WTC11 (cell line): Measurements from ENCODE around the gene STAT6. TPM values are rescaled to one million over a fixed set of nuclear protein-coding genes. Genes with fewer than 3 reads are reported as not detected.

Source experiments
- ATAC-seq: fragments of 200-7000 bp; cut with Tn5 transposase; 2 replicates; pipeline ENCODE4 v1.10.0; 2021; ENCODE audit warnings: mild to moderate bottlenecking, moderate library complexity
- CTCF ChIA-PET: fragments of 300-600 bp; sonication (Branson Sonifier 250); formaldehyde crosslinking; loops from one replicate; lab custom pipeline; 2021; ENCODE audit warnings: antibody characterized with exemption; lab: Charles Lee
- POLR2A ChIA-PET: fragments of 350-600 bp; sonication (Branson Sonifier 250); formaldehyde crosslinking; loops from one replicate; lab custom pipeline; 2021; ENCODE audit warnings: antibody characterized with exemption; lab: Charles Lee
- DNase-seq: peaks from one replicate; pipeline ENCODE4 v3.0.0; 2021; ENCODE audit warnings: low spot score
- H3K27ac Mint-ChIP-seq: 2 replicates; pipeline ENCODE4 v1.8.0; 2021; ENCODE audit warnings: mixed read lengths
- H3K27me3 Mint-ChIP-seq: 2 replicates; pipeline ENCODE4 v1.8.0; 2021; ENCODE audit warnings: low read depth, mild to moderate bottlenecking, moderate library complexity, mixed read lengths
- H3K36me3 Mint-ChIP-seq: 2 replicates; pipeline ENCODE4 v1.8.0; 2021; ENCODE audit warnings: mixed read lengths
- H3K4me1 Mint-ChIP-seq: 2 replicates; pipeline ENCODE4 v1.8.0; 2022; ENCODE audit warnings: mixed read lengths
- H3K4me3 Mint-ChIP-seq: 2 replicates; pipeline ENCODE4 v1.8.0; 2021; ENCODE audit warnings: mild to moderate bottlenecking, moderate library complexity, mixed read lengths
- H3K9me3 Mint-ChIP-seq: 2 replicates; pipeline ENCODE4 v1.8.0; 2021; ENCODE audit warnings: mixed read lengths
- ATF1 ChIP-seq: sonication (generic); formaldehyde crosslinking; IDR thresholded peaks from 2 replicates; pipeline ENCODE4 v1.8.1; 2023; ENCODE audit warnings: mild to moderate bottlenecking, moderate library complexity, missing genetic modification reagents
- E2F5 ChIP-seq: sonication (generic); formaldehyde crosslinking; IDR thresholded peaks from 2 replicates; pipeline ENCODE4 v1.8.1; 2022; ENCODE audit warnings: mild to moderate bottlenecking, moderate library complexity, missing genetic modification reagents
- ETV6 ChIP-seq: sonication (generic); formaldehyde crosslinking; IDR thresholded peaks from 2 replicates; pipeline ENCODE4 v1.8.1; 2022; ENCODE audit warnings: mild to moderate bottlenecking, missing genetic modification reagents
- FOXJ3 ChIP-seq: sonication (generic); formaldehyde crosslinking; IDR thresholded peaks from 2 replicates; pipeline ENCODE4 v1.9.0; 2021; ENCODE audit warnings: missing genetic modification reagents, mild to moderate bottlenecking, borderline replicate concordance
- HMGA2 ChIP-seq: fragments of 250-450 bp; sonication (Bioruptor Pico); IDR thresholded peaks from 2 replicates; pipeline ENCODE4 v1.4.0; 2021; ENCODE audit warnings: mild to moderate bottlenecking, moderate library complexity
- JAZF1 ChIP-seq: fragments of 250-450 bp; sonication (Bioruptor Pico); IDR thresholded peaks from 2 replicates; pipeline ENCODE4 v1.9.0; 2021; ENCODE audit warnings: moderate library complexity, mild to moderate bottlenecking, inconsistent platforms
- JUN ChIP-seq: sonication (generic); formaldehyde crosslinking; IDR thresholded peaks from 2 replicates; pipeline ENCODE4 v1.8.0; 2023; ENCODE audit warnings: mild to moderate bottlenecking, missing genetic modification reagents
- MAX ChIP-seq: sonication (generic); formaldehyde crosslinking; IDR thresholded peaks from 2 replicates; pipeline ENCODE4 v1.8.0; 2022; ENCODE audit warnings: mild to moderate bottlenecking, missing genetic modification reagents
- MXD4 ChIP-seq: fragments of 250-450 bp; sonication (Bioruptor Pico); IDR thresholded peaks from 2 replicates; pipeline ENCODE4 v1.8.0; 2021; ENCODE audit warnings: mild to moderate bottlenecking, moderate library complexity, borderline replicate concordance
- NFYB ChIP-seq: sonication (generic); formaldehyde crosslinking; conservative IDR thresholded peaks from 2 replicates; pipeline ENCODE4 v1.8.0; 2022; ENCODE audit warnings: low read depth, missing genetic modification reagents
- SMAD4 ChIP-seq: sonication (generic); formaldehyde crosslinking; IDR thresholded peaks from 2 replicates; pipeline ENCODE4 v1.8.0; 2022; ENCODE audit warnings: mild to moderate bottlenecking, missing genetic modification reagents
- SOX15 ChIP-seq: fragments of 250-450 bp; sonication (Bioruptor Pico); IDR thresholded peaks from 2 replicates; pipeline ENCODE4 v1.9.0; 2021; ENCODE audit warnings: mild to moderate bottlenecking
- TP53 ChIP-seq: sonication (generic); formaldehyde crosslinking; IDR thresholded peaks from 2 replicates; pipeline ENCODE4 v1.8.1; 2023; ENCODE audit warnings: mild to moderate bottlenecking, missing genetic modification reagents
- ZNF219 ChIP-seq: sonication (generic); formaldehyde crosslinking; IDR thresholded peaks from 2 replicates; pipeline ENCODE4 v1.8.0; 2023; ENCODE audit warnings: missing genetic modification reagents, mild to moderate bottlenecking, borderline replicate concordance
- ZNF396 ChIP-seq: fragments of 250-450 bp; sonication (Bioruptor Pico); IDR thresholded peaks from 2 replicates; pipeline ENCODE4 v1.8.0; 2021; ENCODE audit warnings: mild to moderate bottlenecking, moderate library complexity, borderline replicate concordance
- ZNF425 ChIP-seq: fragments of 250-450 bp; sonication (Bioruptor Pico); conservative IDR thresholded peaks from 2 replicates; pipeline ENCODE4 v1.9.0; 2021; ENCODE audit warnings: mild to moderate bottlenecking
- total RNA-seq: library from RNA; stranded (reverse); gene quantifications from 3 replicates; pipeline ENCODE4 v1.2.3, GENCODE V29; 2021
- TF ChIP-seq, protein P1 (sequence below): sonication (generic); formaldehyde crosslinking; IDR thresholded peaks from 2 replicates; pipeline ENCODE4 v1.8.0; 2022; ENCODE audit warnings: mild to moderate bottlenecking, missing genetic modification reagents
- TF ChIP-seq, protein P2 (sequence below): sonication (generic); formaldehyde crosslinking; IDR thresholded peaks from 2 replicates; pipeline ENCODE4 v1.8.0; 2023; ENCODE audit warnings: missing genetic modification reagents, mild to moderate bottlenecking, borderline replicate concordance
- TF ChIP-seq, protein P3 (sequence below): sonication (generic); formaldehyde crosslinking; IDR thresholded peaks from 2 replicates; pipeline ENCODE4 v1.8.1; 2022; ENCODE audit warnings: low read depth, missing genetic modification reagents, borderline replicate concordance
- TF ChIP-seq, protein P4 (sequence below): sonication (generic); formaldehyde crosslinking; IDR thresholded peaks from 2 replicates; pipeline ENCODE4 v1.8.0; 2022; ENCODE audit warnings: missing genetic modification reagents

Gene STAT6
- total RNA-seq, 1 experiment from 2014 or later, result 47.0 TPM

- ChIA-PET POLR2A (no interaction called here), CTCF (interaction anchor here (2.6 kb wide), 1 partner anchor 13 kb away, joined by 14 read pairs; no protein-coding TSS in a partner anchor)
- no peak for TF ChIP-seq ZNF396 (CRISPR knock-in tag)
- TF ChIP-seq TP53 (CRISPR knock-in tag), result no peak
- TF ChIP-seq NFYB (CRISPR knock-in tag), result no peak
- TF ChIP-seq, protein P1, sequence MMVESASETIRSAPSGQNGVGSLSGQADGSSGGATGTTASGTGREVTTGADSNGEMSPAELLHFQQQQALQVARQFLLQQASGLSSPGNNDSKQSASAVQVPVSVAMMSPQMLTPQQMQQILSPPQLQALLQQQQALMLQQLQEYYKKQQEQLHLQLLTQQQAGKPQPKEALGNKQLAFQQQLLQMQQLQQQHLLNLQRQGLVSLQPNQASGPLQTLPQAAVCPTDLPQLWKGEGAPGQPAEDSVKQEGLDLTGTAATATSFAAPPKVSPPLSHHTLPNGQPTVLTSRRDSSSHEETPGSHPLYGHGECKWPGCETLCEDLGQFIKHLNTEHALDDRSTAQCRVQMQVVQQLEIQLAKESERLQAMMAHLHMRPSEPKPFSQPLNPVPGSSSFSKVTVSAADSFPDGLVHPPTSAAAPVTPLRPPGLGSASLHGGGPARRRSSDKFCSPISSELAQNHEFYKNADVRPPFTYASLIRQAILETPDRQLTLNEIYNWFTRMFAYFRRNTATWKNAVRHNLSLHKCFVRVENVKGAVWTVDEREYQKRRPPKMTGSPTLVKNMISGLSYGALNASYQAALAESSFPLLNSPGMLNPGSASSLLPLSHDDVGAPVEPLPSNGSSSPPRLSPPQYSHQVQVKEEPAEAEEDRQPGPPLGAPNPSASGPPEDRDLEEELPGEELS (CRISPR knock-in tag), result no peak
- TF ChIP-seq JAZF1 (CRISPR knock-in tag), result no peak
- no peak for TF ChIP-seq ETV6 (CRISPR knock-in tag)
- TF ChIP-seq, protein P2, sequence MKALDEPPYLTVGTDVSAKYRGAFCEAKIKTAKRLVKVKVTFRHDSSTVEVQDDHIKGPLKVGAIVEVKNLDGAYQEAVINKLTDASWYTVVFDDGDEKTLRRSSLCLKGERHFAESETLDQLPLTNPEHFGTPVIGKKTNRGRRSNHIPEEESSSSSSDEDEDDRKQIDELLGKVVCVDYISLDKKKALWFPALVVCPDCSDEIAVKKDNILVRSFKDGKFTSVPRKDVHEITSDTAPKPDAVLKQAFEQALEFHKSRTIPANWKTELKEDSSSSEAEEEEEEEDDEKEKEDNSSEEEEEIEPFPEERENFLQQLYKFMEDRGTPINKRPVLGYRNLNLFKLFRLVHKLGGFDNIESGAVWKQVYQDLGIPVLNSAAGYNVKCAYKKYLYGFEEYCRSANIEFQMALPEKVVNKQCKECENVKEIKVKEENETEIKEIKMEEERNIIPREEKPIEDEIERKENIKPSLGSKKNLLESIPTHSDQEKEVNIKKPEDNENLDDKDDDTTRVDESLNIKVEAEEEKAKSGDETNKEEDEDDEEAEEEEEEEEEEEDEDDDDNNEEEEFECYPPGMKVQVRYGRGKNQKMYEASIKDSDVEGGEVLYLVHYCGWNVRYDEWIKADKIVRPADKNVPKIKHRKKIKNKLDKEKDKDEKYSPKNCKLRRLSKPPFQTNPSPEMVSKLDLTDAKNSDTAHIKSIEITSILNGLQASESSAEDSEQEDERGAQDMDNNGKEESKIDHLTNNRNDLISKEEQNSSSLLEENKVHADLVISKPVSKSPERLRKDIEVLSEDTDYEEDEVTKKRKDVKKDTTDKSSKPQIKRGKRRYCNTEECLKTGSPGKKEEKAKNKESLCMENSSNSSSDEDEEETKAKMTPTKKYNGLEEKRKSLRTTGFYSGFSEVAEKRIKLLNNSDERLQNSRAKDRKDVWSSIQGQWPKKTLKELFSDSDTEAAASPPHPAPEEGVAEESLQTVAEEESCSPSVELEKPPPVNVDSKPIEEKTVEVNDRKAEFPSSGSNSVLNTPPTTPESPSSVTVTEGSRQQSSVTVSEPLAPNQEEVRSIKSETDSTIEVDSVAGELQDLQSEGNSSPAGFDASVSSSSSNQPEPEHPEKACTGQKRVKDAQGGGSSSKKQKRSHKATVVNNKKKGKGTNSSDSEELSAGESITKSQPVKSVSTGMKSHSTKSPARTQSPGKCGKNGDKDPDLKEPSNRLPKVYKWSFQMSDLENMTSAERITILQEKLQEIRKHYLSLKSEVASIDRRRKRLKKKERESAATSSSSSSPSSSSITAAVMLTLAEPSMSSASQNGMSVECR (CRISPR knock-in tag), result no peak
- no peak for TF ChIP-seq MAX (CRISPR knock-in tag)
- TF ChIP-seq, protein P3, sequence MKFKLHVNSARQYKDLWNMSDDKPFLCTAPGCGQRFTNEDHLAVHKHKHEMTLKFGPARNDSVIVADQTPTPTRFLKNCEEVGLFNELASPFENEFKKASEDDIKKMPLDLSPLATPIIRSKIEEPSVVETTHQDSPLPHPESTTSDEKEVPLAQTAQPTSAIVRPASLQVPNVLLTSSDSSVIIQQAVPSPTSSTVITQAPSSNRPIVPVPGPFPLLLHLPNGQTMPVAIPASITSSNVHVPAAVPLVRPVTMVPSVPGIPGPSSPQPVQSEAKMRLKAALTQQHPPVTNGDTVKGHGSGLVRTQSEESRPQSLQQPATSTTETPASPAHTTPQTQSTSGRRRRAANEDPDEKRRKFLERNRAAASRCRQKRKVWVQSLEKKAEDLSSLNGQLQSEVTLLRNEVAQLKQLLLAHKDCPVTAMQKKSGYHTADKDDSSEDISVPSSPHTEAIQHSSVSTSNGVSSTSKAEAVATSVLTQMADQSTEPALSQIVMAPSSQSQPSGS (CRISPR knock-in tag), result no peak
- no peak for TF ChIP-seq MXD4 (CRISPR knock-in tag)
- no peak for TF ChIP-seq ZNF219 (CRISPR knock-in tag)
- TF ChIP-seq ATF1, result no peak
- TF ChIP-seq FOXJ3 (CRISPR knock-in tag), result no peak
- no peak for TF ChIP-seq JUN
- no peak for TF ChIP-seq ZNF425 (CRISPR knock-in tag)
- no peak for TF ChIP-seq HMGA2 (CRISPR knock-in tag)
- TF ChIP-seq SOX15 (CRISPR knock-in tag), result no peak
- no peak for TF ChIP-seq E2F5 (CRISPR knock-in tag)
- no peak for TF ChIP-seq SMAD4 (CRISPR knock-in tag)
- TF ChIP-seq, protein P4, sequence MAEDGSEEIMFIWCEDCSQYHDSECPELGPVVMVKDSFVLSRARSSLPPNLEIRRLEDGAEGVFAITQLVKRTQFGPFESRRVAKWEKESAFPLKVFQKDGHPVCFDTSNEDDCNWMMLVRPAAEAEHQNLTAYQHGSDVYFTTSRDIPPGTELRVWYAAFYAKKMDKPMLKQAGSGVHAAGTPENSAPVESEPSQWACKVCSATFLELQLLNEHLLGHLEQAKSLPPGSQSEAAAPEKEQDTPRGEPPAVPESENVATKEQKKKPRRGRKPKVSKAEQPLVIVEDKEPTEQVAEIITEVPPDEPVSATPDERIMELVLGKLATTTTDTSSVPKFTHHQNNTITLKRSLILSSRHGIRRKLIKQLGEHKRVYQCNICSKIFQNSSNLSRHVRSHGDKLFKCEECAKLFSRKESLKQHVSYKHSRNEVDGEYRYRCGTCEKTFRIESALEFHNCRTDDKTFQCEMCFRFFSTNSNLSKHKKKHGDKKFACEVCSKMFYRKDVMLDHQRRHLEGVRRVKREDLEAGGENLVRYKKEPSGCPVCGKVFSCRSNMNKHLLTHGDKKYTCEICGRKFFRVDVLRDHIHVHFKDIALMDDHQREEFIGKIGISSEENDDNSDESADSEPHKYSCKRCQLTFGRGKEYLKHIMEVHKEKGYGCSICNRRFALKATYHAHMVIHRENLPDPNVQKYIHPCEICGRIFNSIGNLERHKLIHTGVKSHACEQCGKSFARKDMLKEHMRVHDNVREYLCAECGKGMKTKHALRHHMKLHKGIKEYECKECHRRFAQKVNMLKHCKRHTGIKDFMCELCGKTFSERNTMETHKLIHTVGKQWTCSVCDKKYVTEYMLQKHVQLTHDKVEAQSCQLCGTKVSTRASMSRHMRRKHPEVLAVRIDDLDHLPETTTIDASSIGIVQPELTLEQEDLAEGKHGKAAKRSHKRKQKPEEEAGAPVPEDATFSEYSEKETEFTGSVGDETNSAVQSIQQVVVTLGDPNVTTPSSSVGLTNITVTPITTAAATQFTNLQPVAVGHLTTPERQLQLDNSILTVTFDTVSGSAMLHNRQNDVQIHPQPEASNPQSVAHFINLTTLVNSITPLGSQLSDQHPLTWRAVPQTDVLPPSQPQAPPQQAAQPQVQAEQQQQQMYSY (CRISPR knock-in tag), result no peak
- Mint-ChIP-seq H3K36me3 (peaks cover 15% of the 10 kb centered on the region), H3K4me1 (peaks cover 21% of the 10 kb centered on the region), H3K27me3 (no peaks in the 10 kb centered on the region), H3K4me3 (no peak overlapping the region), H3K27ac (peak overlapping the region; percentile 55; the same call in 1 of the 2 replicates), H3K9me3 (no peaks in the 10 kb centered on the region)
- ATAC-seq (no peak), DNase-seq (no peak)
Measured at GRCh38 chr12:57106021-57106708, 5.0 kb downstream of the STAT6 start.
